Activated CD4-positive, alpha-beta T cell treated with anti-CD3 and anti-CD28 coated beads, Interleukin-2, Interleukin-6, amounts not matched to agents 100 ng/mL and 50 ng/mL, durations not matched to agents 16 hours and 8 hours (primary cell): Measurements from ENCODE around the gene RPTOR.
A peak's percentile ranks its signal among the peaks of the same experiment; 100 is the strongest.
"Not testable (repeated sequence)": the region's sequence is repeated elsewhere in the genome, so short reads cannot be mapped to it uniquely, and the experiment has no call there.

ENCODE experiments used
- DNase-seq: peaks from one replicate; pipeline ENCODE4 v3.0.0-alpha.2; 2020

Gene RPTOR

GRCh38 chr17:80749611-80750010 lies 205.0 kb downstream of the RPTOR start:
- DNase-seq = no peak

GRCh38 chr17:80750263-80750662 lies 205.6 kb downstream of the RPTOR start:
- no peak for DNase-seq

DNA sequence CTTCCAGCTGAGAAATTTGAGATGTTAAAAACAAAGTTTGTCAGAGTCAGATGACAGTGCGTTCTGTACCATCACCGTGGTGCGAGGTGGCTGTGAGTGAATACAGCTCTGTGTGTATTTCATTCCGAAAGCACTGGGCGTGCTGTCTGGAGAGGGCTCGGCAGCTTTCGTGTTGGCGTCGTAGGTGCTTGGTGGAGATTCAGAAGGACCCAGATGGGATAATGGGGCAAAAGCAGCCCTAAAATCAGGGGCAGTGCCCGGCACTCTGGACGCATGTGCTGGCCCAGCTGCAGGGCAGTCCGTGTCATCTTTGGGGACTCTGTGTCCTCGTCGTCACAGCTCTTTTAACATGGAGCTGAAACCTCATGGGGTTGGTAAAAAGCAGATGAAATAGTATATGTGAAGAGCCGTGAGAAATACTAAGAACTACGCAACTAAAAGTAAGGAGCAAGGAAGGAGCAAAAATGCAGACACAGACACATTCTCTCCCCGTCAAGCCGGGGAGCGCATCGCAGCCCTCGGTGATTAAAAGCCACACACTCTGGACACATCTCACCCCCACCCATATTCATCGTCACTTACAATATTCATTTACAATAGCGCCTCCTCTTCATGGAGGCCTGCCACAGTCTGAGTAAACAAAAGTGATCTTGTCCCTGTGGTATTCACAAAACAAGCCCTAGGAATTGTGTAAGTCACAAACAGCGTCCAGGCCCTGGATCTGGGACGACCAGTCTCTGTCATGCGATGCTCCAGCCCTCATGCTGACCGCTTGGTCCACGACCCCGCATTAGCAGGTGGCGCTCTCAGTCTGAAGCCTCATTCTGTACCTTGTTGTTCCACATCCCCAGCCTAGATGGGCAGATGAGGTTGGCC lies 206.7 kb downstream of the RPTOR start:
- no peak for DNase-seq

- no peak for DNase-seq
Measured at GRCh38 chr17:80751946-80752581, 207.4 kb downstream of the RPTOR start.

- no peak for DNase-seq
Measured at GRCh38 chr17:80753685-80754345, 209.2 kb downstream of the RPTOR start.

DNA sequence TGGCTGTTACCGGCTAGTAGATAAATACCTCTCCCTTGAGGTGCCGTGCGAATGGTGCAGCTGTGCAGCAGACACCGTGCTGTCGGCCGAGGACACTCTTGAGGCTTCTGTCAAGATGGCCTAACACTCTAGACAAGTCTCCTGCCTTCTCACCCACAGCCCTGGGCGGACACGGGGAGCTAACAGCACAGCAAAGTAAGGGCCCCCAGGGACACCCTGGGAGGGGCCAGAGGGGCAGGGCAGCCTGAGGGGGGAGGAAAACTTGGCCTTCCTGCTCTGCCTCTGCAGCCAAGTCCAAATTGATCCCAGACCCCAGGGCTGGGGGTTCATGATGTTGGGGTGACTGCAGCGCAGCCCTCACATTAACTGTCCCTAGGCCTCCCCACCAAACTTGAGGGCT lies 210.2 kb downstream of the RPTOR start:
- no peak for DNase-seq

DNA sequence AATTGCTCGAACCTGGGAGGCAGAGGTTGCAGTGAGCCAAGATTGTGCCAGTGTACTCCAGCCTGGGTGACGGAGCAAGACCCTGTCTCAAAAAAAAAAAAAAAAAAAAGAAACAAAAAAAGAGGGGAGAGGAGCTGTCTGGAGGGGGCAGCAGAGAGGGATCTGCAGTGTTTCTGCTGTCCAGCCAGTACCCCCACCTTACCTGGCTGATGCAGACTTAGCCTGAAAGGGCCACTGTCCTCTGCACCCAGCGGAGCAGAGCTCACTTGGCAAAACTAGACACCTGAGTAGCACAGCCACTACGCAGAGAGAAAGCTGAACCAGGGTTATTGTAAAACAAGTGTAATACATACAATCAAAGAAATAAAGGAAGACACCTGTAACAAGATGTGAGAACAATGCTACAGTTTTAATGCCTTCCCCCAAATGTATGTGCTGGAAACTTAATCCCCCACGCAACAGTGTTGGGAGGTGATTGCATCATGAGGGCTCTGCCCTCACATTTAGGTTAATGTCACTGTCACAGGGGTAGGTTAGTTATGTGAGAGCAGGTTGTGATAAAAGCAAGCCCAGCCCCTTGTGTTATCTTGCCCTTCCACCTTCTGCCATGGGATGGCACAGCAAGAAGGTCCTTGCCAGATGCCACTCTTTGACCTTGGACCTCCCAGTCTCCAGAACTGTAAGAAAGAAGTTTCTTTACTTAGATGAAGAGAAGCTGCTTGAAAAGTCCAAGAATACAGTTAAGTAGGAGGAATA lies 211.2 kb downstream of the RPTOR start:
- DNase-seq = no peak

DNA sequence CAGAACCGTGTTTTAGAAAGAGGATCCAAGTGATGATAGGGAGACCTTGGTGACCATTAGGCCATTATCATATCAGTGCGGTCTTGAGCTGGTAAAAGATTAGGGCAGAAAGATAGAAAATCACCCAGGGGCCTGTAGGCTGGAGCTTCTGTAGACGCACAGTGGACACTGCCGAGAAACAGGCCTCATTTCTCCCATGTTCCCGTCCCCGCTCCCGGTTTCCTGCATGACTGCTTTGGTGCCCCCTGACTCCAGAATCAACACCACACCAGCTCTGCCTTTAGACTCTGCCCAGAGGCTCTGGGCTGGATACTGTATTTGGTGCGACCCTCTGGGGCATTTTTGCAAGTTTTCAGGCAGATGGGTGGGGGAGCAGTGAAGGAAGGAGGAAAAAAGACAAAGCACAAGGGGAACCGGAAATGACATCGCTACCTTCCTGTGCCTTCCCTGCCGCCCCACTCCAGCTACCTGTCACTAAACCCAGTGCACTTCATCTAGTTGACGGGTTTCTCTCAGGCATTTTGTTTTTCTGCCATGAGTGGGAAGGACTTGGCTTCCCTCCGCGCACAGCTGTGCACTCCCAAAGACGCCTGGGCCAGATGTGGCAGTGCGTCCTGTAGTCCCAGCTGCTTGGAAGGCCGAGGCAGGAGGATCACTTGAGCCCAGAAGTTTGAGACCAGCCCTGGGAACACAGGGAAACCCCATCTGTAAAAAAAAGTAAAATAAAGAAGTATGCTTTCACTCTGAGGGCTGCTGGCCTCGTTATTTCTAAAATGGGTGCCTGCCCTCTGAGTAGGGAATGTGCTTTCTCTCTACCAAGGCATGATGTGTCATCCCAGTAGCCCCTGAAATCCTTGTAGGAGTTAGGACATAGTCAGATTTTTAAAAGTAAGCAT lies 214.1 kb downstream of the RPTOR start:
- no peak for DNase-seq

DNA sequence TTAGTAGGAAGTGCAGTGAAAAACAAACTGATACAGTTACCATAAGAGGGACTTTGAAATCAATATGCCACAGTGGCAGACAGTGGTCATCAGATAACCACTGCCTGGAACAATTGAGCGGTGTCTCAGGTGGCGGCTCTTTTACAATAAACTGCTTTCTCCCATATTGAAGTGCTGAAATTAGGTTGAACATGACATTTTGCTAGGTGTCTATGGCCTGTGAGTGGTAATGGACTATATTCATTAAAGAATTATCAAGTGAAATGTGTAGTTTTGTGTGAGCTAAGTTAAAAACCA lies 214.7 kb downstream of the RPTOR start:
- DNase-seq = peak; percentile 37

DNA sequence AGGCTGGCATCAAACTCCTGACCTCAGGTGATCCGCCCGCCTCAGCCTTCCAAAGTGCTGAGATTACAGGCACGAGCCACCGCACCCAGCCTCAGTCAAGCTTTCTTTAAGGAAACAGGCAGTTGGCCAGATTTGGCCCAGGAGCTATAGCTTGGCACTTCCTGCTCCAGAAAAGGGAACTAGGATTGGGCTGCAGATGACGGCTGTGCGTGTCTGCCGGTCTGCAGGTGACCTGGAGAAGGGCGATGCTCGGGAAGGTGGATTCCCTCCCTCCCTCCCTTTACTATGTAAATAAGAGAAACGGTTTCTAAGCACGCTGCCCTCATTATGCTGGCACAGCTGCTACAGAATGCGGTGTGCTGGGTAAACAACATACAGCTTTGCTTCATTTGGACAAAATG lies 215.9 kb downstream of the RPTOR start:
- no peak for DNase-seq

DNA sequence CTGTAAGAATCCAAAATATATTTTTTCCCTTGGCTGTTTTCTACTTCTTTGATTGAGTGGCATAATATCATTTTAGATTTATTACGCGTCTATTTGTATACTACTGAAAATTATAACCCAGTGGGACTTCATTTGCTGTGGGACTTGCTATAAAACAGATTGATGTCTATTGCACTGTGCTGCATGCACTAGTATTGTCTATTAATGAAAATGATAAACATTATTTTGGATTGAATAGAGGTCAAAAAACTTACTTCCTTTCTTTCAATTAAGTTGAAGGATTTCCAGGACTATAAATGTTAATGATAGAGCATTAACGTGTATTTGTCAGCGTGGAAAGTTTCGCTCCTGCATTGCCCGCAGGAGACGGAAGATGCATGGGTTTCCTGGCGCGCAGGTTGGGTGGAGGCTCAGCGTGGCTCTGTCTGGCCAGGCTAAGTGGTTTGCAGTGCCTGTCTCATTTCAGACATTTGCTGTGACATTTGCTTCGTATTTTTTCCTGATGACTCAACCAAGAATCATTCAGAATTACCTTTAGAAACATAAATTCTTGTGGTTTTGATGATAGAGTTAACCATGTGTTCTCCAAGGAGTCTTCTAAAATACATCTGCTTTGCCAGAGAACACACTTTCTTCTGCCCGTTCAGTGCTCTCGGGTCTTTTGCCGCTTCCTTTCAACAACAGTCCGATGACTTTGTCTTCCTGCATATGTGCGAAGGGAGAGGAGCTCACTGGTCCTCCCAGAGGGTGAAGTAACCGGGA lies 216.7 kb downstream of the RPTOR start:
- DNase-seq = peak; percentile 91

DNA sequence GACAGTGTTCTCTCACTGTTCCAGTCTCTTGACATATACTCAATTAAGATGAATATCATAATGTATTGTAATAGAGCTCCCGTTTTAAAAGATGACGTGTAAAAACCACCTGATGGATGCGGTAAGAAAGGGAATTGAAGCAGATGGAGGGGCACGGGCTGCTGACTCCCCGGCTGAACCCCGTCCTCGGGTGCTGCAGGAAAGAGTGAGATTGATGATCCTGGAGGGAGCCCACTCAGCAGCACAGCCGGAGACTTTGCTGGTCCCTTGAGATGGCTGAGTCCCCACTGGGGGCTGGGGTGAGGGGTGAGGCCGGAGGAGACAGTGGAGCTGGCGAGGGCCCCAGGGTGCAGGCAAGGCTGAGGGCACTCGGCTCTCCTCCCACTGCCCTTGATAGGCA lies 217.4 kb downstream of the RPTOR start:
- DNase-seq = no peak

GRCh38 chr17:80763293-80763867 lies 218.7 kb downstream of the RPTOR start:
- DNase-seq = no peak

DNA sequence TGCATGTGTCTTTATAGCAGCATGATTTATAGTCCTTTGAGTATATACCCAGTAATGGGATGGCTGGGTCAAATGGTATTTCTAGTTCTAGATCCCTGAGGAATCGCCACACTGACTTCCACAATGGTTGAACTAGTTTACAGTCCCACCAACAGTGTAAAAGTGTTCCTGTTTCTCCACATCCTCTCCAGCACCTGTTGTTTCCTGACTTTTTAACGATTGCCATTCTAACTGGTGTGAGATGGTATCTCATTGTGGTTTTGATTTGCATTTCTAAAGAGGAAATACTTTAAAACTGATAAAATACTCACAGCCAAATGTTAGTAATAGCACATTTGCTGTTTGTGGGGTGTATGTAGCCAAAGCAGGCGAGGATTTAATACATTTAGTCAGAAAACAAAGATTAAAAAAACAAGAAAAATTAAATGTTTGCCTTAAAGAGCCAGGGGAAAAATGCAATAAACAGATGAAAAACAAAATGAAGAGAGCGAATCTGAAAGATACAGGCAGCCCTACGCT lies 220.0 kb downstream of the RPTOR start:
- DNase-seq = not testable (repeated sequence)

GRCh38 chr17:80765241-80765961 lies 220.8 kb downstream of the RPTOR start:
- DNase-seq = peak; percentile 34

GRCh38 chr17:80766290-80766855 lies 221.7 kb downstream of the RPTOR start:
- DNase-seq = no peak

GRCh38 chr17:80768389-80768788 lies 223.8 kb downstream of the RPTOR start:
- DNase-seq = no peak

DNA sequence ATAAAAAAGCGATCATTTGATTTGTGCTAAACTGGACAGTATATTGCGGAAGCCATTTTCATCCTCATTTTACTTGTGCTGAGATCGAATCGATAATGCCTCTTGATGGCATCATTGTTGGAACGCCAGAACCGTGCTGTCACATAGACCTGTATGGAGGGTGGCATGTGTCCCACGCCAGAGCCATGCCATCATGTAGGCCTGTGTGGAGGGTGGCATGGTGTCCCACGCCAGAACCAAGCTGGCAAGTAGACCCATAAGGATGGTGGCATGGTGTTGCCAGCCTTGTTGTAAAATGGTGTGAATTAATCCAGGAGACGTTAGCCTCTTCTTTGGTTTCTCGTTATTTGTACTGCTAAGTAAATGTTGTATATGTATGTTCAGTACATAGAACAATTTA lies 224.3 kb downstream of the RPTOR start:
- no peak for DNase-seq

DNA sequence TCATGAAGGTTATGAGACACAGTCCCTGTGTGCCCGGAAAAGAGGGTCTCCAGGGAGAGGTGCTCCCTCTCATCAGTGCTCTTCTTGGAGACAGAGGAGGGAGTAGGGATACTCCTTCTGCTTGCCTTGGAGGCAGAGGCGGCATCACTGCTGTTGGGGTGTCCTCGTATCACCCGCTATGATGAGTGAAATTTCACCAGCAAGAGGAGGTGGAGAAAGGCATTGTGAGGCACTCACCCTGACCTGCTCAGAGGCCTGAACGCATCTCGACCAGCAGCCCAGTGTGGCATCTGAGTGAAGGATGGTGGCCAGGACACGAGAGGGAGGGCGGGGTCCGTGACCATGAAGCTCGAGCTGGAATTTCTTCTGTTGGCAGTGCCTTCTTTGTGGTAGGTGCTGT lies 224.9 kb downstream of the RPTOR start:
- no peak for DNase-seq
